Neuronal stem cell (in vitro differentiated cells): ENCODE data around the gene NDUFS1.

ENCODE experiments used
- DNase-seq: peaks from one replicate; pipeline ENCODE4 v3.0.0-alpha.2; 2013; ENCODE audit warnings: low spot score
- H2AFZ ChIP-seq: one replicate; pipeline ENCODE4 v1.6.1; 2013; ENCODE audit warnings: mild to moderate bottlenecking, low read length, inconsistent platforms
- H2AK5ac ChIP-seq: 2 replicates; pipeline ENCODE4 v1.6.1; 2013; ENCODE audit warnings: low read depth, mild to moderate bottlenecking, inconsistent platforms, low read length, moderate library complexity, mixed read lengths
- H2BK120ac ChIP-seq: 2 replicates; pipeline ENCODE4 v1.6.1; 2013; ENCODE audit warnings: low read depth, mild to moderate bottlenecking, inconsistent platforms, low read length, moderate library complexity, mixed read lengths
- H2BK12ac ChIP-seq: one replicate; pipeline ENCODE4 v1.6.1; 2013; ENCODE audit warnings: low read length, inconsistent platforms
- H2BK15ac ChIP-seq: 2 replicates; pipeline ENCODE4 v1.6.1; 2013; ENCODE audit warnings: mild to moderate bottlenecking, low read length, inconsistent platforms, mixed read lengths
- H2BK5ac ChIP-seq: one replicate; pipeline ENCODE4 v1.6.1; 2013; ENCODE audit warnings: inconsistent platforms, mild to moderate bottlenecking, low read length, moderate library complexity
- H3K14ac ChIP-seq: one replicate; pipeline ENCODE4 v1.6.1; 2013; ENCODE audit warnings: low read length, inconsistent platforms
- H3K18ac ChIP-seq: 2 replicates; pipeline ENCODE4 v1.6.1; 2013; ENCODE audit warnings: low read length, inconsistent platforms
- H3K23ac ChIP-seq: 2 replicates; pipeline ENCODE4 v1.6.1; 2013; ENCODE audit warnings: low read depth, mild to moderate bottlenecking, mixed read lengths, low read length, inconsistent platforms; ENCODE audit not compliant: poor library complexity
- H3K27ac ChIP-seq: replicated peaks from 3 replicates; pipeline ENCODE4 v1.5.1; 2013; ENCODE audit warnings: low read length, inconsistent platforms
- H3K27me3 ChIP-seq, 3 experiments: 2 replicates each; pipeline ENCODE4 v1.6.1; 2013; ENCODE audit warnings: low read length in 3 of 3, mild to moderate bottlenecking in 2 of 3, inconsistent platforms in 1 of 3, low read depth in 1 of 3, mixed read lengths in 1 of 3, moderate library complexity in 1 of 3; ENCODE audit not compliant: control insufficient read depth in 3 of 3, insufficient read depth in 3 of 3
- H3K36me3 ChIP-seq, 2 donors: replicated peaks in 1 of 2; 2 replicates each; pipeline ENCODE4 v1.6.1; 2013; ENCODE audit warnings: low read length in 2 of 2; ENCODE audit not compliant: control insufficient read depth in 2 of 2, insufficient read depth in 2 of 2
- H3K4ac ChIP-seq: 2 replicates; pipeline ENCODE4 v1.6.1; 2013; ENCODE audit warnings: inconsistent platforms, mild to moderate bottlenecking, low read length, moderate library complexity
- H3K4me1 ChIP-seq, 2 donors: 1 replicate in 1 of 2; 2 replicates in 1 of 2; pipeline ENCODE4 v1.6.1; 2013; ENCODE audit warnings: low read length in 2 of 2, low read depth in 1 of 2; ENCODE audit not compliant: control insufficient read depth in 2 of 2, insufficient read depth in 1 of 2
- H3K4me2 ChIP-seq: one replicate; pipeline ENCODE4 v1.6.1; 2013; ENCODE audit warnings: mild to moderate bottlenecking, low read length, inconsistent platforms; ENCODE audit not compliant: insufficient read depth, poor library complexity, severe bottlenecking
- H3K4me3 ChIP-seq, 2 donors: 2 replicates each; pipeline ENCODE4 v1.5.1; 2013; ENCODE audit warnings: low read length in 2 of 2, mild to moderate bottlenecking in 2 of 2, inconsistent platforms in 1 of 2, moderate library complexity in 1 of 2
- H3K79me1 ChIP-seq: one replicate; pipeline ENCODE4 v1.6.1; 2013; ENCODE audit warnings: low read depth, mild to moderate bottlenecking, inconsistent platforms, low read length, moderate library complexity
- H3K9ac ChIP-seq: one replicate; pipeline ENCODE4 v1.6.1; 2013; ENCODE audit warnings: mild to moderate bottlenecking, low read depth, low read length, inconsistent platforms; ENCODE audit not compliant: poor library complexity
- H3K9me3 ChIP-seq, 2 donors: replicated peaks in 1 of 2; 2 replicates each; pipeline versions ENCODE3 to v1.6.1; 2013; ENCODE audit warnings: low read length in 2 of 2, mild to moderate bottlenecking in 2 of 2, inconsistent platforms in 1 of 2, low read depth in 1 of 2, mixed read lengths in 1 of 2, moderate library complexity in 1 of 2; ENCODE audit not compliant: control insufficient read depth in 2 of 2, insufficient read depth in 1 of 2
- H4K8ac ChIP-seq: one replicate; pipeline ENCODE4 v1.6.1; 2013; ENCODE audit warnings: low read depth, mild to moderate bottlenecking, inconsistent platforms, low read length, moderate library complexity
- H4K91ac ChIP-seq: one replicate; pipeline ENCODE4 v1.6.1; 2013; ENCODE audit warnings: low read length, low read depth, mild to moderate bottlenecking, inconsistent platforms; ENCODE audit not compliant: poor library complexity
- WGBS, 2 donors: extraction: QIAGEN DNeasy Blood & Tissue Kit; methylation state at CpG; one replicate each; pipeline ENCODE4 v1.1.7; 2013; ENCODE audit warnings: missing lambda C conversion rate in 2 of 2, mixed read lengths in 1 of 2; ENCODE audit not compliant: insufficient read length in 2 of 2, insufficient replicate concordance in 1 of 2; ENCODE audit errors: extremely low coverage in 2 of 2; 5-methylcytosine and 5-hydroxymethylcytosine counted together

The NDUFS1 gene

GRCh38 chr2:206098471-206098870 lies 60.8 kb downstream of the NDUFS1 start:
- H3K9ac ChIP-seq: no peak overlapping the region
- no peak overlapping the region for H3K23ac ChIP-seq
- no peak overlapping the region for H2BK5ac ChIP-seq
- no peaks in the 10 kb centered on the region for H3K9me3 ChIP-seq
- H3K36me3 ChIP-seq: peaks cover 0 to 2% of the 10 kb centered on the region in 2 donors
- no peaks in the 10 kb centered on the region for H3K27me3 ChIP-seq
- no peak overlapping the region for H4K8ac ChIP-seq
- no peak overlapping the region for H4K91ac ChIP-seq
- H2BK120ac ChIP-seq: no peak overlapping the region
- no peak overlapping the region for H2AFZ ChIP-seq
- no peak overlapping the region for H3K4ac ChIP-seq
- H2BK15ac ChIP-seq: no peak overlapping the region
- H3K4me2 ChIP-seq: no peak overlapping the region
- no peak overlapping the region for H2AK5ac ChIP-seq
- peaks cover 0 to 4% of the 10 kb centered on the region in 2 donors for H3K4me1 ChIP-seq
- DNase-seq: no peak
- no peak overlapping the region for H3K4me3 ChIP-seq
- H3K79me1 ChIP-seq: no peaks in the 10 kb centered on the region
- H3K18ac ChIP-seq: no peak overlapping the region
- no CpG with 5 or more reads among the region's 9 CpGs for WGBS, 2 donors
- H3K27ac ChIP-seq: no peak overlapping the region
- H3K14ac ChIP-seq: no peak overlapping the region
- no peak overlapping the region for H2BK12ac ChIP-seq

GRCh38 chr2:206096876-206097275 lies 62.4 kb downstream of the NDUFS1 start:
- no peak overlapping the region for H2AK5ac ChIP-seq
- no peak overlapping the region for H2AFZ ChIP-seq
- H2BK120ac ChIP-seq: no peak overlapping the region
- peaks cover 7% of the 10 kb centered on the region in 2 donors for H3K4me1 ChIP-seq
- no peak overlapping the region for H3K4me3 ChIP-seq
- no peak for DNase-seq
- no peaks in the 10 kb centered on the region for H3K79me1 ChIP-seq
- H3K23ac ChIP-seq: no peak overlapping the region
- no peak overlapping the region for H3K4ac ChIP-seq
- no peak overlapping the region for H3K27ac ChIP-seq
- no peak overlapping the region for H2BK5ac ChIP-seq
- no peak overlapping the region for H4K8ac ChIP-seq
- H3K27me3 ChIP-seq: no peaks in the 10 kb centered on the region
- no peak overlapping the region for H3K4me2 ChIP-seq
- peaks cover 0 to 2% of the 10 kb centered on the region in 2 donors for H3K36me3 ChIP-seq
- H3K9ac ChIP-seq: no peak overlapping the region
- no peak overlapping the region for H3K14ac ChIP-seq
- H3K9me3 ChIP-seq: no peaks in the 10 kb centered on the region
- no peak overlapping the region for H4K91ac ChIP-seq
- H2BK12ac ChIP-seq: no peak overlapping the region
- H3K18ac ChIP-seq: no peak overlapping the region
- WGBS, 2 donors: no CpG with 5 or more reads among the region's 2 CpGs
- H2BK15ac ChIP-seq: no peak overlapping the region

GRCh38 chr2:206095536-206096332 lies 63.5 kb downstream of the NDUFS1 start:
- Histone ChIP-seq H2AK5ac (no peak overlapping the region), H2BK5ac (no peak overlapping the region), H3K4ac (no peak overlapping the region), H2AFZ (no peak overlapping the region), H3K4me2 (no peak overlapping the region), H2BK120ac (no peak overlapping the region), H3K79me1 (no peaks in the 10 kb centered on the region), H2BK15ac (no peak overlapping the region), H3K23ac (no peak overlapping the region), H4K8ac (no peak overlapping the region), H3K14ac (no peak overlapping the region), H3K4me3 (no peak overlapping the region), H3K27me3 (no peaks in the 10 kb centered on the region), H2BK12ac (no peak overlapping the region), H4K91ac (no peak overlapping the region), H3K27ac (no peak overlapping the region), H3K9me3 (no peaks in the 10 kb centered on the region), H3K4me1 (peaks cover 7 to 8% of the 10 kb centered on the region in 2 donors), H3K9ac (no peak overlapping the region), H3K18ac (no peak overlapping the region), H3K36me3 (peaks cover 0 to 2% of the 10 kb centered on the region in 2 donors)
- DNase-seq: no peak
- no CpG with 5 or more reads among the region's 3 CpGs for WGBS, 2 donors

GRCh38 chr2:206092297-206092696 lies 66.9 kb downstream of the NDUFS1 start:
- Histone ChIP-seq H4K8ac (no peak overlapping the region), H3K79me1 (no peaks in the 10 kb centered on the region), H3K9me3 (peaks cover 0 to 4% of the 10 kb centered on the region in 2 donors), H2BK15ac (no peak overlapping the region), H3K4me2 (no peak overlapping the region), H3K23ac (no peak overlapping the region), H2AK5ac (no peak overlapping the region), H3K27me3 (no peaks in the 10 kb centered on the region), H2BK5ac (no peak overlapping the region), H3K27ac (peak overlapping the region; percentile 68), H4K91ac (no peak overlapping the region), H3K4ac (no peak overlapping the region), H3K36me3 (peaks cover 0 to 2% of the 10 kb centered on the region in 2 donors), H2BK120ac (no peak overlapping the region), H3K14ac (no peak overlapping the region), H3K4me1 (peaks cover 7 to 8% of the 10 kb centered on the region in 2 donors), H3K4me3 (no peak overlapping the region), H2BK12ac (no peak overlapping the region), H3K9ac (no peak overlapping the region), H3K18ac (no peak overlapping the region), H2AFZ (no peak overlapping the region)
- DNase-seq: no peak
- no CpG with 5 or more reads among the region's 2 CpGs for WGBS, 2 donors
